H1 (cell line): Measurements from ENCODE around the gene EVX2. TPM values are rescaled to one million over a fixed set of nuclear protein-coding genes. Genes with fewer than 3 reads are reported as not detected.

Experiments
- CTCF ChIA-PET: fragments of 300-600 bp; sonication (Branson Sonifier 250); formaldehyde crosslinking; loops from one replicate; lab custom pipeline; 2021; ENCODE audit not compliant: partially characterized antibody; lab: Charles Lee
- POLR2A ChIA-PET: fragments of 300-600 bp; sonication (Branson Sonifier 250); formaldehyde crosslinking; loops from one replicate; lab custom pipeline; 2021; ENCODE audit warnings: inconsistent platforms; ENCODE audit not compliant: partially characterized antibody; lab: Charles Lee
- DNase-seq, 2 experiments: peaks; one replicate each; pipeline versions ENCODE4 v3.0.0 to v3.0.0-alpha.2; 2010 to 2022; ENCODE audit warnings: low spot score in 2 of 2, low read depth in 1 of 2, mixed read lengths in 1 of 2
- FAIRE-seq: peaks from 2 replicates; lab custom pipeline; 2011; peaks lifted over from hg19 to GRCh38; lab: Jason Lieb, UNC
- H2AFZ ChIP-seq: 2 replicates; pipeline ENCODE4 v1.8.1; 2012; ENCODE audit warnings: low read length, inconsistent platforms
- H2AK5ac ChIP-seq: 2 replicates; pipeline ENCODE4 v1.6.1; 2013; ENCODE audit warnings: low read depth, low read length
- H2BK120ac ChIP-seq: replicated peaks from 2 replicates; pipeline ENCODE3; 2013; ENCODE audit warnings: low read depth, low read length, inconsistent platforms
- H2BK12ac ChIP-seq: 2 replicates; pipeline ENCODE4 v1.6.1; 2013; ENCODE audit warnings: low read depth, low read length
- H2BK15ac ChIP-seq: 2 replicates; pipeline ENCODE4 v1.6.1; 2013; ENCODE audit warnings: low read length
- H2BK20ac ChIP-seq: 2 replicates; pipeline ENCODE4 v1.6.1; 2013; ENCODE audit warnings: low read length
- H2BK5ac ChIP-seq: 2 replicates; pipeline ENCODE4 v1.6.1; 2013; ENCODE audit warnings: low read depth, low read length
- H3K14ac ChIP-seq: 2 replicates; pipeline ENCODE4 v1.6.1; 2013; ENCODE audit warnings: inconsistent platforms; ENCODE audit not compliant: insufficient read length
- H3K18ac ChIP-seq: 2 replicates; pipeline ENCODE4 v1.6.1; 2013; ENCODE audit warnings: low read length; ENCODE audit errors: extremely low read depth
- H3K23ac ChIP-seq: 2 replicates; pipeline ENCODE4 v1.6.1; 2013; ENCODE audit warnings: inconsistent platforms; ENCODE audit not compliant: insufficient read length
- H3K23me2 ChIP-seq: 2 replicates; pipeline ENCODE4 v1.6.1; 2013; ENCODE audit warnings: low read depth, low read length
- H3K27ac ChIP-seq: 2 replicates; pipeline ENCODE4 v1.6.1; 2011; ENCODE audit warnings: low read depth, low read length, inconsistent platforms
- H3K27me3 ChIP-seq, 4 experiments: replicated peaks in 1 of 4; 1 replicate in 1 of 4; 2 replicates in 3 of 4; pipeline versions ENCODE4 v1.6.1 to v1.8.1; 2011 to 2013; ENCODE audit warnings: low read length in 3 of 4, mild to moderate bottlenecking in 3 of 4, inconsistent platforms in 2 of 4, mixed read lengths in 2 of 4, moderate library complexity in 1 of 4; ENCODE audit not compliant: control insufficient read depth in 3 of 4, insufficient read depth in 3 of 4; ENCODE audit errors: extremely low read depth in 1 of 4
- H3K36me3 ChIP-seq, 4 experiments: 2 replicates each; pipeline versions ENCODE4 v1.6.1 to v1.8.1; 2011 to 2013; ENCODE audit warnings: mild to moderate bottlenecking in 4 of 4, low read length in 3 of 4, moderate library complexity in 2 of 4, control low read depth in 1 of 4, inconsistent platforms in 1 of 4; ENCODE audit not compliant: insufficient read depth in 4 of 4, control insufficient read depth in 2 of 4
- H3K4ac ChIP-seq: replicated peaks from 2 replicates; pipeline ENCODE3; 2013; ENCODE audit warnings: low read length, low read depth, mixed read lengths, inconsistent platforms; ENCODE audit not compliant: insufficient read length
- H3K4me1 ChIP-seq, 4 experiments: replicated peaks in 1 of 4; 1 replicate in 1 of 4; 2 replicates in 3 of 4; pipeline versions ENCODE4 v1.6.1 to v1.8.1; 2011 to 2013; ENCODE audit warnings: low read length in 3 of 4, inconsistent platforms in 2 of 4, mixed read lengths in 1 of 4; ENCODE audit not compliant: insufficient read depth in 4 of 4, control insufficient read depth in 3 of 4
- H3K4me2 ChIP-seq, 2 experiments: 2 replicates each; pipeline versions ENCODE4 v1.6.1 to v1.8.1; 2011 to 2013; ENCODE audit warnings: low read depth in 2 of 2, low read length in 2 of 2, control low read depth in 1 of 2, inconsistent platforms in 1 of 2, mild to moderate bottlenecking in 1 of 2; ENCODE audit not compliant: insufficient read depth in 1 of 2
- H3K4me3 ChIP-seq, 4 experiments: fragments of 200-600, 300-600 bp in 1 of 4; sonication (generic), shearing (Covaris generic), sonication (Bioruptor Twin) in 1 of 4; 2 replicates each; pipeline versions ENCODE4 v1.5.1 to v1.8.1; 2011 to 2016; ENCODE audit warnings: low read length in 4 of 4, low read depth in 3 of 4, control low read depth in 2 of 4, inconsistent platforms in 2 of 4, mild to moderate bottlenecking in 2 of 4, mixed read lengths in 1 of 4, moderate library complexity in 1 of 4; ENCODE audit not compliant: insufficient read depth in 2 of 4; ENCODE audit errors: extremely low read depth in 1 of 4
- H3K56ac ChIP-seq: replicated peaks from 2 replicates; pipeline ENCODE3; 2013; ENCODE audit warnings: low read depth, mild to moderate bottlenecking, mixed read lengths, low read length, inconsistent platforms; ENCODE audit not compliant: insufficient read length
- H3K79me1 ChIP-seq: 2 replicates; pipeline ENCODE4 v1.6.1; 2013; ENCODE audit warnings: low read depth, low read length, control low read depth
- H3K79me2 ChIP-seq, 2 experiments: 2 replicates each; pipeline versions ENCODE4 v1.6.1 to v1.8.1; 2012 to 2013; ENCODE audit warnings: low read length in 2 of 2, mild to moderate bottlenecking in 2 of 2, inconsistent platforms in 1 of 2; ENCODE audit not compliant: insufficient read depth in 2 of 2, control insufficient read depth in 1 of 2
- H3K9ac ChIP-seq, 4 experiments: replicated peaks in 1 of 4; 1 replicate in 1 of 4; 2 replicates in 3 of 4; pipeline versions ENCODE4 v1.6.1 to v1.8.1; 2011 to 2013; ENCODE audit warnings: low read depth in 3 of 4, low read length in 3 of 4, control low read depth in 2 of 4, mild to moderate bottlenecking in 2 of 4, moderate library complexity in 2 of 4, inconsistent platforms in 1 of 4; ENCODE audit errors: extremely low read depth in 1 of 4
- H3K9me3 ChIP-seq, 2 experiments: 2 replicates each; pipeline versions ENCODE4 v1.6.1 to v1.8.1; 2012 to 2013; ENCODE audit warnings: mild to moderate bottlenecking in 2 of 2, moderate library complexity in 2 of 2, control low read depth in 1 of 2, inconsistent platforms in 1 of 2, low read depth in 1 of 2, low read length in 1 of 2, mixed read lengths in 1 of 2; ENCODE audit not compliant: insufficient read depth in 2 of 2
- H4K20me1 ChIP-seq, 2 experiments: replicated peaks in 1 of 2; 2 replicates each; pipeline versions ENCODE3 to v1.8.1; 2011 to 2013; ENCODE audit warnings: inconsistent platforms in 2 of 2, low read length in 2 of 2, mild to moderate bottlenecking in 1 of 2; ENCODE audit not compliant: insufficient read depth in 2 of 2, control insufficient read depth in 1 of 2
- H4K5ac ChIP-seq: 2 replicates; pipeline ENCODE4 v1.6.1; 2013; ENCODE audit warnings: low read length, low read depth, mixed read lengths, inconsistent platforms; ENCODE audit not compliant: insufficient read length
- H4K8ac ChIP-seq: 2 replicates; pipeline ENCODE4 v1.8.0; 2013; ENCODE audit warnings: mild to moderate bottlenecking, moderate library complexity, low read length, inconsistent platforms; ENCODE audit not compliant: insufficient read depth; ENCODE audit errors: extremely low read depth
- H4K91ac ChIP-seq: replicated peaks from 2 replicates; pipeline ENCODE3; 2013; ENCODE audit warnings: low read length, mixed read lengths, inconsistent platforms; ENCODE audit not compliant: insufficient read length
- EP300 ChIP-seq, 2 experiments: IDR thresholded peaks; 1 replicate in 1 of 2; 2 replicates in 1 of 2; pipeline ENCODE4 v1.6.1; 2011 to 2012; ENCODE audit warnings: low read depth in 2 of 2, low read length in 2 of 2, mild to moderate bottlenecking in 2 of 2, borderline replicate concordance in 1 of 2, inconsistent platforms in 1 of 2, moderate library complexity in 1 of 2
- EZH2 ChIP-seq: fragments of 200-600 bp; sonication (generic); IDR thresholded peaks from 2 replicates; pipeline ENCODE4 v1.7.1; 2012; ENCODE audit warnings: low read depth, mild to moderate bottlenecking, moderate library complexity, low read length, inconsistent platforms; ENCODE audit not compliant: severe bottlenecking
- KDM4A ChIP-seq: IDR thresholded peaks from one replicate; pipeline ENCODE4 v1.7.1; 2012; ENCODE audit warnings: low read depth, mild to moderate bottlenecking, moderate library complexity, low read length, inconsistent platforms; ENCODE audit not compliant: severe bottlenecking
- RFX5 ChIP-seq: IDR thresholded peaks from 2 replicates; pipeline ENCODE4 v1.6.1; 2011; ENCODE audit warnings: low read depth, low read length, improper control_type of control experiment, borderline replicate concordance
- RNF2 ChIP-seq: fragments of 200-900, 300-1000 bp; sonication (generic); IDR thresholded peaks from 2 replicates; pipeline ENCODE4 v1.7.1; 2016; ENCODE audit warnings: borderline replicate concordance, low read depth, mild to moderate bottlenecking, antibody characterized with exemption, low read length; ENCODE audit not compliant: poor library complexity, severe bottlenecking; ENCODE audit errors: missing control alignments
- SAP30 ChIP-seq: fragments of 300-600 bp; sonication (generic); IDR thresholded peaks from 2 replicates; pipeline ENCODE4 v1.7.1; 2012; ENCODE audit warnings: low read length, moderate library complexity, mild to moderate bottlenecking, inconsistent platforms; ENCODE audit not compliant: insufficient read depth, insufficient replicate concordance
- SP1 ChIP-seq: IDR thresholded peaks from 2 replicates; pipeline ENCODE4 v1.6.1; 2011; ENCODE audit warnings: low read depth, low read length
- SUZ12 ChIP-seq: fragments of 200-600 bp; sonication (generic); IDR thresholded peaks from 2 replicates; pipeline ENCODE4 v1.6.1; 2012; ENCODE audit warnings: mild to moderate bottlenecking, inconsistent platforms, low read length, moderate library complexity, mixed read lengths
- TCF12 ChIP-seq: IDR thresholded peaks from 2 replicates; pipeline ENCODE4 v1.6.1; 2011; ENCODE audit warnings: low read depth, mild to moderate bottlenecking, low read length
- TEAD4 ChIP-seq: IDR thresholded peaks from 2 replicates; pipeline ENCODE4 v1.6.1; 2012; ENCODE audit warnings: low read depth, low read length, inconsistent platforms, mixed read lengths
- WGBS, 2 experiments: shearing (Covaris generic) in 1 of 2; methylation state at CpG; one replicate each; pipeline versions ENCODE4 v1.1.6 to v1.1.7; 2013 to 2015; ENCODE audit warnings: low lambda C conversion rate in 2 of 2, mixed read lengths in 2 of 2, inconsistent platforms in 1 of 2, low coverage in 1 of 2, missing lambda C conversion rate in 1 of 2; ENCODE audit not compliant: insufficient replicate concordance in 2 of 2, insufficient coverage in 1 of 2, insufficient read length in 1 of 2; ENCODE audit errors: extremely low coverage in 1 of 2, missing lambda C conversion rate in 1 of 2; 5-methylcytosine and 5-hydroxymethylcytosine counted together
- polyA plus RNA-seq, 7 experiments: library from polyadenylated mRNA; depleted of rRNA in 3 of 7; stranded (reverse) in 5 of 7; unstranded in 2 of 7; fragments of >200 nt in 5 of 7; fragments of 200-250 nt in 2 of 7; gene quantifications; 1 replicate in 5 of 7; 2 replicates in 1 of 7; 4 replicates in 1 of 7; pipeline versions ENCODE4 v1.2.1 to v1.2.3, GENCODE V29; 2011 to 2013; ENCODE audit warnings: missing spikeins in 2 of 7, mixed read lengths in 2 of 7
- total RNA-seq: library from RNA; stranded (reverse); fragmentation: NEBNext Ultra II Directional; extraction: Animal tissue kit (Norgen Biotek cat#: 25700); gene quantifications from 2 replicates; pipeline ENCODE4 v1.2.1, GENCODE V29; 2021
- TF ChIP-seq, protein P1 (sequence below): IDR thresholded peaks from 2 replicates; pipeline ENCODE4 v1.6.1; 2011; ENCODE audit warnings: low read length, improper control_type of control experiment

The EVX2 gene
- total and polyA plus RNA-seq, 2 of the 8 experiments (the other 6 are each of a cell fraction or from before 2014, with no cell fraction given) = not detected

DNA sequence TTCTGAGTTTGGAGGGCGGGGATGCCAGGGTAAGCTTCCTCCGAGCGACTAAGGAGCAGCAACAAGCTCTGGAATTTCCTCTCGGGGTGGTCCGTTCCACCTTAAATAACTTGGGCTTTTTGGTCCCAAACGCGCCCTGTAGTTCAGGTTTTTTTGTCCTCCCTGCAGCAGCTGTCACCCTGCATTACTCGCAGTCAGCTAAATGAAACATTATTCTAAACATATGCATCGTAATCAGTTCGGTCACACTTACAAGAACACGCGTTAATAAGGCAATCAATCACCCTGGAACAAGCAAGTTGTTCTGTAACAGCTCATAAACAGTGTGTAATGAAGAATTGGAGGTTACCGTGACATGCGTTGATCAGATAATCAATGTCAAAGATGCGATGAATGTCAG, 8.3 kb downstream of the EVX2 start:
- Histone ChIP-seq H3K9me3 (no peaks in the 10 kb centered on the region; a peak in 1 of 4 replicates), H2BK120ac (no peak overlapping the region), H2BK15ac (no peak overlapping the region), H3K27me3 (peaks cover 85 to 98% (median 92%) of the 10 kb centered on the region in 4 experiments), H3K56ac (no peak overlapping the region), H3K23me2 (peaks cover 6% of the 10 kb centered on the region; the same call in 1 of the 2 replicates), H3K27ac (no peak overlapping the region), H3K14ac (no peak overlapping the region), H3K4me1 (peaks cover 3 to 16% (median 7%) of the 10 kb centered on the region in 4 experiments; a peak in 6 of 7 replicates), H2BK12ac (no peak overlapping the region), H3K36me3 (peaks cover 0 to 6% (median 0%) of the 10 kb centered on the region in 4 experiments; a peak in 1 of 8 replicates), H2AFZ (no peak overlapping the region), H2BK20ac (no peak overlapping the region), H4K20me1 (peaks cover 6 to 12% of the 10 kb centered on the region in 2 experiments), H3K4me3 (no peak overlapping the region; a peak in 1 of 8 replicates), H3K18ac (no peak overlapping the region), H3K79me2 (no peaks in the 10 kb centered on the region), H2AK5ac (no peak overlapping the region), H3K4ac (no peak overlapping the region), H3K4me2 (peak overlapping the region; percentile 30 to 52; a peak in 2 of 4 replicates), H3K79me1 (no peaks in the 10 kb centered on the region), H4K8ac (no peak overlapping the region), H3K9ac (no peak overlapping the region), H3K23ac (no peak overlapping the region), H4K5ac (no peak overlapping the region), H4K91ac (no peak overlapping the region), H2BK5ac (no peak overlapping the region)
- CTCF ChIA-PET = interaction anchor here (0.9 to 3.7 kb wide), 7 partner anchors 7 to 1072 kb away, joined by 3 to 26 read pairs (median 5); no protein-coding TSS in a partner anchor
- no peak for TF ChIP-seq EP300 (IDR thresholded peaks at IDR 0.05; ENCODE audit: borderline replicate concordance in 1 of 2, low read depth in 2 of 2, low read length in 2 of 2)
- no peak for TF ChIP-seq SAP30
- TF ChIP-seq, protein P1, sequence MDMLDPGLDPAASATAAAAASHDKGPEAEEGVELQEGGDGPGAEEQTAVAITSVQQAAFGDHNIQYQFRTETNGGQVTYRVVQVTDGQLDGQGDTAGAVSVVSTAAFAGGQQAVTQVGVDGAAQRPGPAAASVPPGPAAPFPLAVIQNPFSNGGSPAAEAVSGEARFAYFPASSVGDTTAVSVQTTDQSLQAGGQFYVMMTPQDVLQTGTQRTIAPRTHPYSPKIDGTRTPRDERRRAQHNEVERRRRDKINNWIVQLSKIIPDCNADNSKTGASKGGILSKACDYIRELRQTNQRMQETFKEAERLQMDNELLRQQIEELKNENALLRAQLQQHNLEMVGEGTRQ = no peak
- TF ChIP-seq SUZ12 = peak; percentile 34; the same call in 1 of the 2 replicates
- peak; percentile 60 for TF ChIP-seq RNF2
- peak; percentile 41; the same call in 1 of the 2 replicates for TF ChIP-seq TCF12
- TF ChIP-seq EZH2 = peak; percentile 50
- TF ChIP-seq SP1 = peak; percentile 47; the same call in 1 of the 2 replicates
- 0 out of 2 replicates have a peak, but pooled peaks have one; percentile 57 for TF ChIP-seq TEAD4
- no peak for TF ChIP-seq RFX5
- TF ChIP-seq KDM4A = no peak
- POLR2A ChIA-PET = no interaction called here
- 18% methylated on average over 15 of the region's 15 CpGs; no CpG with 5 or more reads in 1 of the 2 experiments for WGBS, 2 experiments
- peak in 1 of 2 experiments; percentile 57 for DNase-seq
- no peak for FAIRE-seq
